ENCODE results near the gene TMEM62. TPM values are rescaled to one million over a fixed set of nuclear protein-coding genes. Genes with fewer than 3 reads are reported as not detected.
A peak's percentile ranks its signal among the peaks of the same experiment; 100 is the strongest.

TMEM62 gene
- total RNA-seq, 4 donors from 2014 or later: 21.5 to 32.0 (median 25.4) TPM

GRCh38 chr15:43128980-43129335 is 4.4 kb upstream of the TMEM62 start:
- intact Hi-C loops (cut with DNase I): no loop called here
- Histone ChIP-seq H3K4me1 (peaks cover 5 to 11% (median 7%) of the 10 kb centered on the region in 4 donors), H3K9me3 (no peaks in the 10 kb centered on the region), H3K36me3 (no peaks in the 10 kb centered on the region), H3K27me3 (no peaks in the 10 kb centered on the region), H3K27ac (replicated peaks in 1 of 4) (no peak overlapping the region), H3K4me3 (no peak overlapping the region)
- WGBS: 89% methylated on average over 4 of the region's 4 CpGs
- TF ChIP-seq POLR2A (IDR thresholded peaks at IDR 0.05; ENCODE audit: low read depth): no peak
- no peak for TF ChIP-seq POLR2AphosphoS5 (IDR thresholded peaks at IDR 0.05)
- TF ChIP-seq EP300 (IDR thresholded peaks at IDR 0.05): no peak
- TF ChIP-seq CTCF (IDR thresholded peaks at IDR 0.05): no peak
- DNase-seq (ENCODE audit: extremely low spot score): no peak

DNA sequence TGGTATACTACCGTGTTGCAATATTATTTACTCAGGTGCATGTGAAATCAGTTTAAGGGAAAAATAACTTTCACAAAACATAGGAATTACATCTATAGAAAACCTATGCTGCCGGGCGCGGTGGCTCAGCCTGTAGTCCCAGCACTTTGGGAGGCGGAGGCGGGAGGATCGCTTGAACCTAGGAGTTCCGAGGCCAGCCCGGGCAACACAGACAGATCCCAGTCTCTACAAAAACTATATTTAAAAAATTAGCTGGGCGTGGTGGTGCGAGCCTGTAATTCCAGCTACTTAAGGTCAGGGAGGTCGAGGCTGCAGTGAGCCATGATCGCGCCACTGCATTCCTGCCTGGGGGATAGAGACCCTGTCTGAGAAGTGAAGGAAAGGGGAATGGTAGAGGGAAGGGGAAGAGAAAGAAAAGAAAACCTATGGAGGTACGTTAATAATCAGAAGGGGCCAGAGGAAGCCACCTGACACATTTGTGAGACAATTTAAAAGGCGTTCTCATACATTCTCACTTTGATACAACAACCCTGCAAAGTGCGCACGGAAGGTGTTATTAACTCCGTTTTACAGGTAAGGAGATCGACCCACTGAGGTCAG is 456 bp upstream of the TMEM62 start:
- no peaks in the 10 kb centered on the region for H3K27me3 ChIP-seq
- peak overlapping the region; percentile 85 to 93 (median 85) for H3K27ac ChIP-seq (replicated peaks in 1 of 4)
- H3K4me1 ChIP-seq: peaks cover 10 to 26% (median 22%) of the 10 kb centered on the region in 4 donors
- no peaks in the 10 kb centered on the region for H3K9me3 ChIP-seq
- peak overlapping the region; percentile 74 to 97 (median 82) for H3K4me3 ChIP-seq
- 38% methylated on average over 20 of the region's 20 CpGs for WGBS
- DNase-seq (ENCODE audit: extremely low spot score): no peak
- peaks cover 12 to 26% (median 20%) of the 10 kb centered on the region in 4 donors for H3K36me3 ChIP-seq
- intact Hi-C loops (cut with DNase I): loop anchor here (10.0 kb wide), 1 partner anchor 52 kb away; the partner anchor contains the start of gene CCNDBP1
- TF ChIP-seq EP300 (IDR thresholded peaks at IDR 0.05) (no peak), CTCF (IDR thresholded peaks at IDR 0.05) (no peak), POLR2AphosphoS5 (IDR thresholded peaks at IDR 0.05) (no peak), POLR2A (IDR thresholded peaks at IDR 0.05; ENCODE audit: low read depth) (no peak)

DNA sequence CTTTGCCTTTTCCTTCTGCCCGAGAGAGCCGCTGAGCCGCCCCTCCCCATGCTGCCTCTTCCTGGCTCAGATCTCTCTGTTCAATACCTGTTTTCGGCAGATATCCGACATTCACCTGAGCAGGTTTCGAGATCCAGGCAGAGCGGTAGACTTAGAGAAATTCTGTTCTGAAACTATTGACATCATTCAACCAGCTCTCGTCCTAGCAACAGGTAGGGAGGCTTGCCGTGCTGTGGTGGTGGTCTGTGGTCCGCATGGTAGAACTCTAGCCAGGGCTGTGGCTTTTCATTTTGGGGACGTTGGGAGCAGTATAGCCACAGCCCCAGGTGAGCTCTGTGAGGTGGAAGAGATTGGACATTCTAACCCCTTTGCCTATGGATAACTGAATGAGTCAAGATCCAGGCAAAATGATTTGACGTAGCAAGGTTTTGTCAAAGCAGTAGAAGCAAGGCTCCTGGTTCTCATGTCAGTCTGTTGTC is 810 bp downstream of the TMEM62 start:
- no peak for DNase-seq (ENCODE audit: extremely low spot score)
- H3K4me1 ChIP-seq: peaks cover 10 to 26% (median 22%) of the 10 kb centered on the region in 4 donors
- H3K27me3 ChIP-seq: no peaks in the 10 kb centered on the region
- no peaks in the 10 kb centered on the region for H3K9me3 ChIP-seq
- intact Hi-C loops (cut with DNase I): loop anchor here (10.0 kb wide), 1 partner anchor 51 kb away; the partner anchor contains the start of gene CCNDBP1
- peaks cover 24 to 39% (median 33%) of the 10 kb centered on the region in 4 donors for H3K36me3 ChIP-seq
- H3K27ac ChIP-seq (replicated peaks in 1 of 4): peak overlapping the region; percentile 85 to 93 (median 85)
- WGBS: 15% methylated on average over 11 of the region's 12 CpGs
- TF ChIP-seq EP300 (IDR thresholded peaks at IDR 0.05) (no peak), POLR2AphosphoS5 (IDR thresholded peaks at IDR 0.05) (no peak), CTCF (IDR thresholded peaks at IDR 0.05) (no peak), POLR2A (IDR thresholded peaks at IDR 0.05; ENCODE audit: low read depth) (no peak)
- peak overlapping the region; percentile 74 to 97 (median 82) for H3K4me3 ChIP-seq

DNA sequence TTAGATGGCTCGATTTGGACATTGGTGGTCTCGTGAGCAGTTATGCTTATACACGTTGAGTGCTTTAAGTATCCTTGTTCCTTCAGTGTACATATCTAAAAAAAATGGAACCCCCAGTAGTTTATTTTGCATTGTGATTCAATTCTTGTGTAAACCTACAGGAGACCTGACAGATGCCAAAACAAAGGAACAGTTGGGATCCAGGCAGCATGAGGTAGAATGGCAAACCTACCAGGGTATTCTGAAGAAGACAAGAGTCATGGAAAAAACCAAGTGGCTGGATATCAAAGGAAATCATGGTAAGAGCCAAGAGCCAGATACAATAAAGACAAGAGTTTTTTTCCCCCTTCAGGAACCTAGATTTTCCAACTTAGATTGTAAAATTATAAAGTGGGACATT is 2.0 kb downstream of the TMEM62 start:
- Histone ChIP-seq H3K4me1 (peaks cover 10 to 26% (median 22%) of the 10 kb centered on the region in 4 donors), H3K9me3 (no peaks in the 10 kb centered on the region), H3K27me3 (no peaks in the 10 kb centered on the region), H3K4me3 (no peak overlapping the region), H3K27ac (replicated peaks in 1 of 4) (no peak overlapping the region), H3K36me3 (peaks cover 34 to 50% (median 45%) of the 10 kb centered on the region in 4 donors)
- no peak for DNase-seq (ENCODE audit: extremely low spot score)
- TF ChIP-seq EP300 (IDR thresholded peaks at IDR 0.05): no peak
- no peak for TF ChIP-seq CTCF (IDR thresholded peaks at IDR 0.05)
- TF ChIP-seq POLR2A (IDR thresholded peaks at IDR 0.05; ENCODE audit: low read depth): no peak
- no peak for TF ChIP-seq POLR2AphosphoS5 (IDR thresholded peaks at IDR 0.05)
- intact Hi-C loops (cut with DNase I): loop anchor here (10.0 kb wide), 1 partner anchor 49 kb away; the partner anchor contains the start of gene CCNDBP1
- 95% methylated on average over 3 of the region's 3 CpGs for WGBS

All from esophagus muscularis mucosa (tissue), 4 donors.